A673 (cell line): ENCODE data around the gene USP19.

Experiments
- CTCF ChIP-seq: fragments of 300-800, 200-600 bp; sonication (generic); conservative IDR thresholded peaks from 2 replicates; pipeline ENCODE4 v1.5.1; 2017; ENCODE audit warnings: low read depth, mild to moderate bottlenecking, antibody characterized with exemption, low read length, moderate library complexity, mixed read lengths
- EZH2 ChIP-seq: fragments of 200-600 bp; sonication (generic); IDR thresholded peaks from 2 replicates; pipeline ENCODE4 v1.6.1; 2017; ENCODE audit warnings: borderline replicate concordance, low read depth, mild to moderate bottlenecking, mixed read lengths, antibody characterized with exemption, low read length; ENCODE audit not compliant: poor library complexity, severe bottlenecking

GRCh38 chr3:49110780-49111179 is 9.8 kb downstream of the USP19 start:
- TF ChIP-seq EZH2 (no peak), CTCF (no peak)
